HG02885 (cell line): ENCODE results near the gene SPECC1L.
"Not testable (repeated sequence)": the region's sequence is repeated elsewhere in the genome, so short reads cannot be mapped to it uniquely, and the experiment has no call there.

ENCODE experiments used
- ATAC-seq: cut with Tn5 transposase; IDR thresholded peaks from one replicate; pipeline ENCODE4 v1.9.1; 2021; ENCODE audit warnings: mild to moderate bottlenecking; ENCODE audit not compliant: unreplicated experiment, poor library complexity

SPECC1L gene

DNA sequence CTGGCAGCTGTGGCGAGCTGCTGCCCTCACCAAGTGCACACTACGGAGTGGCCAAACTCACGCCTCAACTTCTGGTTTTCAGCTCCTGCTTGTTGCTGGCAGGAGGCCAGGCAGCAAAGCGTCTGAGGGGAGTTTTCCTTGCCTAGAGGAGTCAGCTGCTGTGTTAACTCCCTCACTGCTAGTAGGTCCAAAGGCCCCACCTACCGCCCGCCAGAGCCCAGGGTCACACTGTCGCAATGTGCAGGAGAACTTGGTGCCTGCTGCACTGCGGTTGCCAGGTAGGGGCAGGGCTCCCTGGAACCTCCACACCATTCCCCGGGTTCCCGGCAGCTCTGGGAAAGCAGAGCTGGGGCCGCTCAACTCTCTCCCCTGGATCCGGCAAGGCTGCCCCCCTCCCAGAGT, 25.6 kb upstream of the SPECC1L start, which contains the start of gene GGT5:
TSS of gene GGT5 (minus strand) at position 53 of the 402 bp plus-strand sequence. CDS start 357 bp downstream, outside the sequence.
- ATAC-seq = not testable (repeated sequence)

DNA sequence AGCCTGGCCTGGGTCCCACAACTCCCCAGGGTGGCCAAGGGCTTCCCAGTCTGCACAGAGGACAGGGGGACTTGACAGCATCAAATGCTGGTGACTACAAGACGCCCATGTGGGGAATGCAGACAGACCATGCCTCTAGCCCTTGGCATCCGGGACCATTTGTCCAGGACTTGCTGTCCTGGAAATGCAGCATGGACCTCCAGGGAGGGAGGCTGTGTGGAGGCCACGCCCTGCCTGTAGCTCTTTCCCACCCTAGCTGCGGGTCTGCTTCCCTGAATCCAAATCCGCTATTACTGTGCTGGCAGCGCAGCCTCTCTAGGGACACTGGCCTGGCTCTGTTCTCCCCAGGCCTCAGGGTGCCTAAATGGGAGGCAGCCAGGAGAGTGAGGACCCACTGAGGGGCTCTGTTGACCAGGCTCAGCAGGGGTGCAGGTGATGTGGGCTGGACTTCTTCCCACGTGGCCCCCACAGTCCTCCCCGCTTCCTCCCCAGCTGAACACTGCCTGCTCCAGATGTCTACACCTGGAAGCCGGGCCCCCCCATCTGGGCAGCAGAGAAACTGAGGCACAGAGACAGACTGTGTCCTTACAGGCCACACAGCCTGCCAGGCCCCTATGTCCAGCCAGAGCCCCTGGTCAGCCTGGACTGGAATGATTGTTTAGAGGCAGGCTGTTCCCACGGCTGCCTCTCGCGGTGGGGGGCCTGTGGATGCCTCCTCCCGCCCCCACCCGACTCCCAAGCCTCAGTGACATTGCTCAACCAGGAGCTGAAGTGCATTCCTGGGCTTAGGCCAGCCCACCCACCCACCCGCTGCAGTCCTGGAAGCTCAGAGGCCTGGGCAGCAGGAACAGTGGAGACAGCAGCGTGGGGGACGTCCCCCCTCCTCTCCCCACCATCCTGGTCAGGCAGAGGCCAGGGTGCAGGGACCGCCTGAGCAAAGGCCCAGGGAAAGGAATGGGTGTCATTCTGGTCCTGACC, 24.8 kb upstream of the SPECC1L start:
- ATAC-seq = not testable (repeated sequence)

DNA sequence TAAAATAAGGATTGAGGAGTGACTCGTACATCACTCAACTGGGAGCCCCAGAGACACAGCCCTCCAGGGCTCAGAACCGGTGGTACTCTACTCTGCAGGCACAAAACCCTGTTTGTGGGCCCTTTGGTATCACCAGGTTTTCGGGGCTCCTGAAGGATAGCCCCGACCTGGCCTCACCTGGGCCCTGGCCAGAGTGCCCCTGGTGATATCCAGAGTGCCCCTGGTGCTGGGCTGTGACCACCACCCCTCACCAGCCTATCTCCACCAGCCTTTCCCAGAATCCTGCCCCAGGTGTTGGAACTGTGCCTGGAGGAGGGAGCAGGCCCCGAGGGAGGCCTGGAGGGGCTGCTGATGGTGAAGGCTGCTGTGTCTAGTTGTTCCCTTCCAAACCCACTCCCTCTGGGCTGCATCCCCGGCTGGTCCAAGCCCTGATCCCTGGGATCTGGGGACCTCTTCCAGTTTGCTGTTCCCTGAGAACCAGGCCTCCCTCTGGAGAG, 23.6 kb upstream of the SPECC1L start:
- ATAC-seq = no peak

DNA sequence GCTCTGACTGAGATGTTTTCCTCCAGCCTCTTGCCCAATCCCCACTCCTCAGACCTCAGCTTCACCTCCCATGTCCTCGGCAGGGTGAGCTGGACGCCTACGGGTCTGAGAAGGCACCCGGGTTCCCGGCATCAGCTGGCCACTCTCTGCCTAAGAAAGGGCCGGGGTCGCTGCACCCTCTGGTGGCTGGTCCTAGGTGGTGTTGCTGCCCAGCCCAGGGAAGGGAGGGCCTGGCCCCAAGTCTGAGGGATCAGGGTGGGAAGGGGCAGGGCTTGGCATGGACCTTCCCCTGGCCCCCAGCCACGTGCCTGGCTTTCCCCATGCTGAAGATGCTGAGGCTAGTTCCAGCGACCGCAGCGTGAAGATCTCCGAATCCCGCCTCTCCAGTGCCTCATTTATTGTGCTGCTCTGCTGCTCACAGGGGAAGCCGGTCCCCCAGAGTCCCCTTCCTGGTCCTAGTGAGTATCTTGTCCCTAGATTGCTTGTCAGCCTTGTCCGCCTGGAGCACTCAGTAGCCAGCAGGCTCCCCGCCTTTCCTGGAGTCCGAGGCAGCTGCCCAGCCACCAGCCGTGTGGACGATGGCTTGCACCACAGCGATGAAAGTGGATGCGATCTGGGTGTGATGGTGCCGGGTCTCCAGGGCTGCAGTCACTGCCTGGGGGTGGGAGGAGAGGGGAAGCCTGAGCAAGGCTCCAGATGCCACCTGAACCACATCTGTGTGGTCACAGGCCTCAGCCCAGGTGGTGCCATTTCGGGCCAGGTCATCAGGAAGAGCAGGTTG, 22.9 kb upstream of the SPECC1L start:
- no peak for ATAC-seq

DNA sequence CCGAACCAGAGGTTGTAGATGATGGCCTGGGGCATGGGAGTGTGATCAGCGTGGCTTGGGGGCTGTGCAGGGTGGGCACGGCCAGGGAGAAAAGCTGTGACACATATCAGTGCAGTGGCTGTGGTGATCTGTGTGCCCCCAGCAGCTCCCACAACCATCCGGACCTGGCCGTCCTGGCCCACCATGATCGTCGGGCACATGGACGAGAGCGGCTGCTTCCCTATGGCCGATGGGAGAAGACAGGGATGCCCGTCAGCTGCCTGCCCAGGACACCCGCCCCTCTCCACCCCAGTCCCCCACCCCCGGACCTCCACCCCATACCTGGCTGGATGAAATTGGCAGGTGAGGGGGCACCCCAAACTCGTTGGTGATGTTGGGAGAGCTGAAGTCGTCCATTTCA, 22.0 kb upstream of the SPECC1L start:
- ATAC-seq = not testable (repeated sequence)

DNA sequence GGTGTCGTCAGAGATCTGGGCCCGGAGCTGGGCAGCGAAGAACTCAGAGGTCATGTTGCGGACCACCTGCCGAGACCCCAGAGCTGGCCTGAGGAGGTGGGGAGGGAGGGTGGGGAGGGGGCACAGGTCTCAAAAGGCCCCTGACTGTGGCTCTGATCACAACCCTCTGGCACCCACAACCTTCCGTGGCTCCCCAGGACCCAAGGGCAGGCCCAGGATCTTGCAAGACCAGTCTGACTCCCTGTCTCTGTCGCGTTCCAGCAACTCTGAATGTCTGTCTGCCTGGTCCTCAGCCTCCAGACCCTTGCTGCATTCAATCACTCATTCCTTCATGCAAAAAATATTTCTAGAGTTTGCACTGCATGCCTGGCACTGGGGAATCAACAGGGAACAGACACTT, 21.2 kb upstream of the SPECC1L start:
- not testable (repeated sequence) for ATAC-seq

DNA sequence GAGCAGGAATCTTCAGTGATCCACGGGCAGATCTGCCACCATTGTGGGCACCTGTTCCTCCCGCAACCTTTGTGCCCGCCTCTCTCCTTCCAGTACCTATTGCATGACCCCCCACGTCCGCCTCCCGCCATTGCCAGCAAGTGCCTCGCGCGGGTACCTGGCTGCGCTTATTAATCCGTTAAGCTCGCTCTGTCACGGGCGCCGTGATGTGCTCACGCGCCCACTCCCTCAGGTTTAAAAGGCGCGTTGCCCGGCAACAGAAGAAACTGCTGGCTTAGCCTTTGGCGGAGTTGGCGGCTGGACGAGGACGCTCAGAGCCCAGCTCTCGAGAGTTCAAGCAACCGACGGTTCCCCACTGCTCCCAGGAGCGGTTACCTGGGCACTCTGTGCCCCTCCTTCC, 19.3 kb upstream of the SPECC1L start:
- ATAC-seq = not testable (repeated sequence)

DNA sequence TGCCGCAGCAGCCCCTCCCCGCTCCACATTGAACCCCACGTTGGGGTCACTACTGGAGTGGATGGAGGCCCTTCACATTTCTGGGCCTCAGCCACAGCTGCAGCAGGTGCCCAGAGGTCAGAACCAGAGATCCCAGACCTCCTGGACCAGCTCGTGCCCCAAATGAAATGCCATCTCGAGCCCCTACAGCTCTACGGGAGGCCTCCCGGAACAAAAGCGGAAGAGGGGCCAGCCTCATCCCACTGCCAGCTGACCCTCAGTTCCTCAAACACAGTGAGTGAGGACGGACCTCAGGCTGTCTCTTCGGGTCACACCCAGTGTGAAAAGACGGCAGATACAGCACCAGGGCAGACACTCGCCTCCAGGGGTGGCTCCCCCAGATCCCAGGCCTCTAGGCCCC, 17.5 kb upstream of the SPECC1L start:
- ATAC-seq = not testable (repeated sequence)

DNA sequence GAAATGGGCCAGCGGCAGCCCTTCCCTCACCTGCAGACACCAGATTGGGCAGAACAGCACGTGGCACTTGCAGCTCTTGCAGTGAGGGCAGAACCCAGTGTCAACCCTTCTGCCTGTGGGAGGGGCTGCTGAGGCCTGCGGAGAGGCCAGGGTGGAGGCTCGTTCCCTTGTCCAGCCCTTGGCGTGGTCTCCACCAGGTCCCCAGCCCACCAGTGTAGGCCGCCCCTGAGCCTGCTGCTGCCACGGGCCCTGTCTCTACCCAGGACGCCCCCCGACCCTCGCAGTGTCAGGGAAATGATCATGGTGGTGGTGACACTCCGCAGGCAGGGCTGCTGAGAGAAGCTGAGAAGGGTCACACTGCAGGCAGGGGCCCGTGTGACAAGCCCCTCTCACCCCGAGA, 14.5 kb upstream of the SPECC1L start:
- ATAC-seq = not testable (repeated sequence)

DNA sequence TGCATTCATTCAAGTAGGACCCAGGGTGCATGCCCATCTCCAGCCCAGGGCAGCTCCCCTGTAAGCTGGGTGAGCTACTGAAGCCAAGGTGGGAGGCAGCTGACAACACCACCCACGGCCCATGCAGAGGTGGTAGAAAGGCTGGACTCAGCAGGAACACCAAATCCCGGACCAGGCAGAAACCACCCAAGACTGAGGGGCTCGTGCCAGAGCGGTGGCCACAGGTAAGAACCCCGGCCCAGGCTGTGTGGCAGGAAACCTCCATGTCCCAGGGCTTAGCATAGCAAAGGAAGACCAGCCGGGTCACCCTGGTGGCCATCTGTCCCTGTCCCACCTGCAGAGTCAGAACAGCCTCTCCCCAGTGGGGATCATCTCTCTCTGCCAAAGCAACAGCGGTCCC, 13.9 kb upstream of the SPECC1L start:
- ATAC-seq = not testable (repeated sequence)

DNA sequence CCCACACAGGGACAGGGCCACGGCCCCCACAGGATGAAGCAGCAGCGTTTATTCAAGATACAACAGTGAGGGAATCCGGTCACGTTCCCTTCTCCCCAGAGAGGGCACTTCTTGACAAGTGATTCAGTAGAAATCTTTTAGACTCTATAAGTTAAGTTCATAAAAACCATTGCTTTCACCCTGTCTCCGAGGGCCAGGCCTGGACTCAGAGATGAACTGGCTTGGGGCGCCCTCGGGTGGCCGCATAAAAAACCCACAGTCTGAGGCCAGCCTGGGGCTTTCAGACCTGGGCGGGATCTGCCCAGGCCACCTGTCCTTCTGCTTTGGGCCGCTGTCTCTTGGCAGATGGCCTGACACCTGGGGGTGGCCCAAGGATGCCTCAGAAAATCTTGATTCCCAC, 11.2 kb upstream of the SPECC1L start:
- not testable (repeated sequence) for ATAC-seq

DNA sequence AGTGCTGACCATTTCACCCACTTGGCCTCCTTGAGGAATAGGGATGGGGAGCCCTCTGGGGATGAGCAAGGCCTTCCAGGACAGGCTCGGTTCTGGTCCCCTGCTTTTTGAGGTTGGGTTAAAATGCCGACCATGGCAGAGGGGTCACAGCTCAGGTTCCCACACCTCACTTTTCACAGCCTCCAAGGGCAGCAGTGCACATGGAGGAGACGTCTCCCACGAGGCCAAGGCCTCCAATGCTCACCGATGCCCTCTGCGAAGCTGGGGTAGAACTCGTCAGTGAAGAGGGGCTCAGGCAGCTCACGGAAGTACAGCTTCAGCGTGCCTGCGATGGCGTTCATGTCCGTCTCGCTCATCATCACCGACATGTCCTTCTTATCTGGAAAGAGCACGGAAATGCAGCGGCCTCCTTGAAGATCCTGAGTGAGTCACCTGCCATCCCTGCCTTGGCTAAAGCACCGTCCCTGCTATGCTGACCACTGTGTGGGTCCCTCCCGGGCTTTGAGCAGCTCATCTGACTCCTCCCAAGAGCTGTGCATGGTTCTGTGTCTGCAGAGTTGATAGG, 8.4 kb upstream of the SPECC1L start:
- ATAC-seq = not testable (repeated sequence)

DNA sequence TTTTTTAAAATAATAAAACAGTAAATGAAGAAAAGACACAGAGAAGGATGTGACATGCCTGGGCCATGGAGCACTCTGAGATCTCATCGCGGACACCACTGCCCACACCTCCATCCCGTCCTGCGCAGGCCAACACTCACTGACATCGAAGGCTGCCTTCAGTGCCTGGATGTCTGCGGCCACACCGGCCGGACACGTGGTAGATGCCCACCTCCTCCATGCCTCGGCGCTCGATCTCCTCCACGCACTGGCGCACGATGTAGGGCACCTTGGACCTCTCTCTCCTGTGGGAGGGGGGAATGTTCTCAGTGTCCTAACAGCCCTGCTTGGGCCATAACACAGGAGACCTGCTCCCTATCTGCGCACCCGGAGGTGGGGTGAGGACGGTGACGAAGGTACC, 7.2 kb upstream of the SPECC1L start:
- ATAC-seq = not testable (repeated sequence)

DNA sequence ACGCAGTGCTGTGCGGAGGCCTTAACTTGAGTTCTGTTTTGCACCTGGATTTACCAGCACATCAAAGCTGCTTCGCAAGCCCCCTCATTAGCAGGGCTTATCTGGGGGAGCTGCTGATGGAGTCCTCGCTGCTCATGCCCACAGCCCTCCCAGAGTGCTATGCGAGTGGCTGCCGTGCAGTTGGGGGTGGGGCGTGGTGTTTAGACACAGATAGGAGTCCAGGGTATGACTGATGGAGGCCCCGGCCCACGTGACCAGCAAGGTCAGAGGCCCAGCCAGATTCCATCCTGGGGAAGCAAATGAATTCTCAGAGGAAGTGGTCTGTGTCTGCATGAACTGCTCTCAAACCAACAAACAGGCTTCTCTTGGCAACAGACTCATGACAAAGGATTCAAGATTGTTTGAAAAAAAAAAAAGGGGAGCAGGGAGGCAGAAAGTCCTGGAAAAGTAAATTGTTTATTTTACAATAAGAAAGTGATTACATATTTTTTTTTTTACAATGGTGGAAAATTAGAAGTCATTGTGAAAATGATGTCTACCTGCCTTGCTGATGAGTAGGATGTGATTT, 6.2 kb upstream of the SPECC1L start:
- ATAC-seq = not testable (repeated sequence)

DNA sequence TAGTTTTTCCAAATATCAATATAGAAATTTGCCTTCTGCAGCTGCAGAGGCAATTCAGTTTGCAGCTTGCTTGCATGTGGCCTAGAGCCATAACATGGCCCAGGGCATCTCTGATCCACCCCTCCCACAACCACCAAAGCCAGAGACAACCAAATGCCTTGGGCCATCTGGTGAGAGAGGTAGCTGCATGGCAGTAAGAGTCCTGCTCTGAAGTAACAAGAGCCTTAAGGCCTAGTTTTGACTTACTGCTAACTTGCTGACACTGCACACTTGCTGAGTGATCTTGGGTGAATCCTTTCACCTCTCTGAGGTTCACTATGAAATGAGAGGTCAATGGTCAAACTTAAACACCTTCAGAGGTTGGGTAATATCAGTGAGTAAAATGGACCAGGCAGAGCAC, 4.9 kb upstream of the SPECC1L start:
- no peak for ATAC-seq

DNA sequence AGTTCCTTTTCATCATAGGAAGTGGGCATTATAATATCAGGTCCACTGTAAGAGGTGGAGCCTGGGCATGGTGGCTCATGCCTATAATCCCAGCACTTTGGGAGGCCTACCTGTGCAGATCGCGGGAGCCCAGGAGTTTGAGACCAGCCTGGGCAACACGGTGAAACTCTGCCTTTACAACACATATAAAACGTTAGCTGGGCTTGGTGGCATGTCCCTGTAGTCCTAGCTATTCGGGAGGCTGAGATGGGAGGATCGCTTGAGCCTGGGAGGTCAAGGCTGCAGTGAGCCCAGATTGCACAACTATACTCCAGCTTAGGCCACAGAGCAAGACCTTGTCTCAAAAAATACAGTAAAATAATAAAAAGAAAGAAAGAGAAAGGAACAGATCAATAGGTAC, 4.1 kb upstream of the SPECC1L start:
- ATAC-seq = not testable (repeated sequence)

DNA sequence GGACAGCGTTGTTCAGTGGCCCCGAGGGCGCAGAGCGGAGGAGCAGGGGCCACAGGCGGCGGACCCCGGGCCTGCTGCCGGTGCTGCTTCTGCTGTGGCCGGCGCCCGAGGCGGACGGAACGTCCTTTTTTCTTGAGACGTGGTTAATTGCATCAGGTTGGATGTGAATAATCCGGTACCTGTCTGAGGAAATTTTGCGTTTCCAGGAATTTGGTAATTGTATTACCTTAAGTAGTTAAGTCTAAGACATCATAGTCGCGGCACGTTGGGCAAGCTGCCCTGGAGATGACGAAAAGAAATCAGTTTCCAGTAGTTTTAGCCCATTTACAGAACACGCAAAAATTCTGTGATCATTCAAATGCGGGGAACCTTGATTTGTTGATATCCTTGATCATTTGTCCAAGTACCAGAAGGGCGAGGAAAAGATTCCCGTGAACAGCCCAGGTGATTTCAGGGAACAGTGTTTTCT, 789 bp downstream of the SPECC1L start:
- ATAC-seq = no peak

DNA sequence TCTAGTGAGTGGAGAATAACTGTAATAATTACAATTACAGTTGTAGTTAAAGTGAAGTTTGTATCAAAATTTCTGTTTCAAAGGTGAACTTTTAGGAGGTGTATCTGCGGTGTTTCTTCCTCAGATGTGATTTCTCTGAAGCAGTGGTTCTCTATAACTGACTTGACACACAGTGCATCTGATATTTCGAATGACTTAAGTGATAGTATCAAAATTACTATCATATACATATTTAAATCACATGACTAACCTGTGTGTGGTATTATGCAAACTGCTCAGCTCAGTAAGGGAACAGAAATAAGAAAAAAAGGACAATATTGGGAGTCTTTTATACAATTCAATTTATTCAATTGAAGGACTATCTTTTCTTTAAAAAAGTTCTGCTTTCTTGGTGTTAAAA, 2.4 kb downstream of the SPECC1L start:
- ATAC-seq = not testable (repeated sequence)

DNA sequence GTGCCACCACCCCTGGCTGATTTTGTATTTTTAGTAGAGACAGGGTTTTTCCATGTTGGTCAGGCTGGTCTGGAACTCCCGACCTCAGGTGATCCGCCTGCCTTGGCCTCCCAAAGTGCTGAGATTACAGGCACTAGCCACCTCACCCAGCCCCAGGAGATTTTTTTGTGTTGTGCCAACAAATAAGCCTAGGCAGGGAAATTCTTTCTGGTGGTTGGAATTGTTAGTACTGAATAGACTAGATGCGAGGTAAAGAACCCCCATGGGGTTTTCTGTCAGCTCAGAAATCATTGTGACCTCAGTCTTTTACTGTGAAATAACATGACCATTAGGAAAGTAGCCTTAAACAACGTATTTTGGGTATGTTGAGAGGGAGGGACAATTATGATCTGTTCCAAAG, 3.3 kb downstream of the SPECC1L start:
- not testable (repeated sequence) for ATAC-seq
